ENCODE data around the gene GAS7.
A peak's percentile ranks its signal among the peaks of the same experiment; 100 is the strongest.
"Not testable (repeated sequence)": the region's sequence is repeated elsewhere in the genome, so short reads cannot be mapped to it uniquely, and the experiment has no call there.

Gene GAS7

GRCh38 chr17:9932491-9932890 lies 265.9 kb downstream of the GAS7 start:
- no peak for DNase-seq

- no peak for DNase-seq
Observed at GRCh38 chr17:9931144-9931741, 267.2 kb downstream of the GAS7 start.

GRCh38 chr17:9929871-9930270 lies 268.5 kb downstream of the GAS7 start:
- DNase-seq = no peak

DNA sequence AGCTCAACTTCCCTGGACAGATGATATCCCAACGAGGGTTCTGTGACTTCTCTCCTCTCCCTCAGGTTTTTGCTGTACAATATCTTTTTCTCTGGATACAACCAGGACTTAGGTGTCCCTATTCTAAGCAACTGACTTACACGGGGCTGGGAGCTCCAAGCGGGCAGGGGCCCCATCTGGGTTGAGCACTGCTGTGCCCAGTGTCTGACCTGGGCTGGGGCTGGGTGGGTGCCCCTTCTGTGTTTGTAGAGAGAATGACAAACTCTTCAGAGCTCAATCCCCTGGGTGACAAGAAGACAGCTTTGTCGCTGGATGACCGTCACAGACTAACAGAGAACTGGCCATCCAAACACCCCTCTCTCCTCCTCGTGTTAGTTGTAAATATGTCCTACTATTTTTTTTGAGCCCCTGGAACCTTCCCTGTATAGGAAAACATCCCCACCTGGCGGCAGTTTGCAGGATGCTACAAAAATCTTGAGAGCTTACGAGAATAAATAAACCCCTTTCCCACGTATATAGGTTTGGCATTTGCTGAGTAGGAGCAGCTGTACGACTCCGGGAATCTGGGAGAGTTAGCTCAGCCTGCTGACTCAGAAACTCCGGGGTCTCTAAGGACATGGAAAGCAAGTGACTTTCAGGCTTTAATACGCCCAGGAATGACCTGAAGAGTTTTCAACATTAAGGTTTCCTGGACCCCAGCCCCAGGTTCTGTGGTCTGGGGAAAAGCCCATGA lies 269.6 kb downstream of the GAS7 start:
- DNase-seq = no peak

- no peak for DNase-seq
Observed at GRCh38 chr17:9926150-9926804, 272.1 kb downstream of the GAS7 start.

DNA sequence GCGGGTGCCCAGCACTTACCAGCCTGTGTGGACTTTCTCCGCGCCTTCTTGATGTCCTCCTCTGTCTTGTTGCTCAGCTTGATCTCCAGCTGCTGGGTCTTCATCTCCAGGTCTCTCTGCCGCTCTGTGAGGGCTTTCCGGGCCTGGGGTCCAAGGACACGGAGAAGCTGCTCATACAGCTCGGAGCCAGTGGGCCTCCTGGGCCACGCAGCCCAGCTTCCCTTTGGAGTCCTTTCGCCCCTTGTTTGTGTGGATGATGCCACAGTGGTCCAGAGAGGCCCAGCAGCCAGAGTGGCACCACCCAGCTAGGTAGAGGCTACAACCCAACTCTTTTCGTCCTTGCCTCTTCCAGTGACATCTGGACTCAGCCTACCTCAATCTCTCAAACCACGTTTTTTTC lies 272.9 kb downstream of the GAS7 start:
- no peak for DNase-seq

DNA sequence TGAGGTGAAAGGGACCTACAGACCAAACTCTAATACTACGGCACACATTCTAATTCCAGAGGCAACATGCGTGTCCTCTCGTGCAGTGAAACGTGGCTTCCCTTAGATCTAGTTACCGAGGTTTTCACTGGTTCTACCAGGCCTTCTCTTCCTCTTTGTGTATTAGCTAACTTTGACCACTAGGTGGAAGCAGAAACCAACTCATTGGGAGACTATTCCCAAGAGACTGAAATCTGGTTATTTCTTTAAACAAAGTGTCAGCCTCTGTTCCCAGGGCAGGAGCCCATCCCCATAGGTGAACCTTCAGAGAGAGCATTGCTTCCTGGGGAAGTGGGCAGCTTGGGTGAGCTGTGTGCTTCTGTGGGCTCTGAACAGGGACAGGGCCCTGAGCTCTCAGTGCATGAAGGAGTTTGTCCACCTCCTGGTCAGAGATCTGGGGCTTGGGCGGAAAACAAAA lies 273.6 kb downstream of the GAS7 start:
- DNase-seq = peak; percentile 10

GRCh38 chr17:9922012-9922848 lies 276.2 kb downstream of the GAS7 start:
- no peak for DNase-seq

GRCh38 chr17:9921216-9921615 lies 277.2 kb downstream of the GAS7 start:
- not testable (repeated sequence) for DNase-seq

GRCh38 chr17:9918804-9919352 lies 279.5 kb downstream of the GAS7 start:
- DNase-seq = no peak

DNA sequence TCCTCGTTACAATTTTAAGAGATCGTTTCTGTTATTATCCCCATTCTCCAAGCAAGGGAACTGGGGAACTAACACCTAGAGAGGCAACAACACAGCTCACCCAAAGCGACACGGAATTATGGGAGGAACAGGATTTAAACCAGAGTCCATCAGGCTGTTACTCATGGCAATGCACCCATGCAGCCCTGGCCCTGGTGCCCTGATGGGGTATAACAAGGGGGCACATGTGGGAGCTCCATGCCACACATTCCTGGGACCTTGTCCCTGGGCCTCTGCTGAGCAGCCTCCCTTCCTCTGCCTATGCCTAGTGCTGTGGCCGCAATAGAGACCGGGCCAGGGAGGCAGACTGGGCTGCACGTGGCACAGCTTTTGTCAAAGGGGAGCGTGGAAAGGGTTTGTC lies 280.1 kb downstream of the GAS7 start:
- no peak for DNase-seq

GRCh38 chr17:9917801-9918200 lies 280.6 kb downstream of the GAS7 start:
- DNase-seq = no peak

DNA sequence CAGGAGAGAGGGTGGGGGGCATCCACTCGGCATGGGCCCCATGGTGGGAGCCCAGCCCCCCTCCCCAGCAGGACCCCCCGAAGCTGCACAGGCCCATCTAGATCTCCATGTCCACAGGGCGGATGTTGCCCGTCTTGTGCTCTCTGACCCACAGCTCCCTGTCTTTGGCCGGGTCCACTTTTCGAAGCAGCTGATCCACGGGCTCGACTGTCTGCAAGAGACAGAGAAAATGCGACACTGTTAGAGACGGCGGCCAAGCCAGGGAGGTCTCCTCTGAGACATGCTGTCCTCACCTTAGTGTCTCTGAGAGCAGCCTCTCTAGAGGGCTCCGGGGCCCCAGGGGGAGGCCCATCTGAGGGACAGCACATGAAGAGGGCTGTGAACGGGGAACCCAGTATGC lies 281.3 kb downstream of the GAS7 start:
- DNase-seq = no peak

- no peak for DNase-seq
Observed at GRCh38 chr17:9916108-9916507, 282.3 kb downstream of the GAS7 start.

DNA sequence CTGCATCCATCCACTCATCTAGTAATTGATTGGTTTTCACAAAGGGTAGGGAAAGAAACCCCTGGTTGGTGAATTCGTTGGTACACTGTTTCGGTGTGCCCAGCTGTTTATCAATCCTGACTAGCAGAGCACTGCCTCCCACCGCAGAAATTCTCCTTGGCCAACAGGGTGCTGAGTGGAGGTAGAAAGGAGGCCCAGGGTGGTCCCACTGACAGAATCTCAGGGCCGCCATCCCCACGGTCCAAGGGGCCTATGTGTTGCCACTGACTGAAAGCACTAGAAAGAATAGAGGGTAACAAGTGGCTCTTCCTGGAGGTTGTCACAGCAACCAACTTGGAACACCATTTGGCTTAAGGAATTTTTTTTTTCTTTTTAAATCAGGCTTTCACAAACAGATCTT lies 284.9 kb downstream of the GAS7 start:
- DNase-seq = no peak

- DNase-seq = no peak
Observed at GRCh38 chr17:9912121-9913099, 286.0 kb downstream of the GAS7 start.

DNA sequence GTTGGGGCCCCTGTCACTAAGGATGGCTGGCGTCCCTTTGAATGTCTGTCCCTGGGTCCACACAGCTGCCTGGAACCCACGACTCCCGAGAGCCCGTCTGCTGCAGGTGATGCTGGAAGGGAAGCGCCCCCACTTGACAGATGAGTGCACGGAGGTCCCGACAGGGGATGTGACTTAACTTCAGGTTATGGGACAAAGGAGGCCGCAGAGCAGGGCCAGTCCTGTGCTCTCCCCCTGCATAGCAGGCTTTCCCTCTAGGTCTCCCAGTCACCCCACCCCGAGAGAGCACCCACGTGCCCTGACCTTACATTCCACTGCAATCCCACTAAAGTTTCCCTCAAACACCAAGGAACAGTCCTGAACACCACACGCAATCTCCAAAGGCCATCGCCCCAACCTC lies 287.3 kb downstream of the GAS7 start:
- no peak for DNase-seq

DNA sequence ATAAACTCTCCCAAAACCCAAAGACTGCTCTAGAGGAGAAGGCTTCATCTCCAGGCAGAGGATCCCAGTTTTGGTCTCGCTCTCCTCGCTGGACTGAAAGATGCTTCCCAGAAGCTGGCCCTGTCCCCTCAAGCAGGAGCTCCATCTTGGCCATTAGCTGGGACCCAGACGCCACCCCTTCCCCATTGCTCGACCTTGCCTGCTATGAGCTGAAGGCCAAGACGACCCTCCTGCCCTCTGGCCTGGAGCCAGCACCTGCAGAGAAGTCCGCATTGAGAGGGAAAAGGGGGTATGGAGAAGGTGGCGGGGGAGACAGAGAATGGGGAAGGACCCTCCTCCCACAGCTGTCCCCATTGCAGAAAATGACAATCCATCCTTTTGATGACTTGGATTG lies 289.8 kb downstream of the GAS7 start:
- no peak for DNase-seq

- no peak for DNase-seq
Observed at GRCh38 chr17:9907883-9908648, 290.3 kb downstream of the GAS7 start.

GRCh38 chr17:9907131-9907530 lies 291.3 kb downstream of the GAS7 start:
- DNase-seq = no peak

DNA sequence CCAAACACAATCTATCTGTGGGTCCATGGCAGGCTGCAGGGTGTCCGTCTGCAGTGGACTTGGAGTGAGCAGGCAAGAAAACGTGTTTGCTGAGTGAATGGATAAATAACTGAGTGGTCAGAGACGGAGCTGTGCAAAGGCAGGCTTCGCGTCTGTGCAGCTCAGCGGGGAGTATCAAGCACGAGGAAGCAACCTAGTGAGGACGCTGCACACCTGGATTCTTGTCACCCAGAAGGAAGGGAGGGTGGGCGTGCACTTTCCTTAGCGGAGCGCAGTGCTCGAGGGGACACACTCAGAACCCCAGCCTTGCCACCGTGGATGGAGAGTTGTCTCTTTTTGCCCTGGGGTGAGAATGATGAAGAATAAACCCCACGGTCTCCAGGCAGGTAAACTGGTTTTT lies 291.8 kb downstream of the GAS7 start:
- DNase-seq = no peak
